ENCODE data around the gene RNASEL. TPM values are rescaled to one million over a fixed set of nuclear protein-coding genes. Genes with fewer than 3 reads are reported as not detected.

The RNASEL gene
- total and polyA plus RNA-seq, 2 experiments from 2014 or later, result 0.37 to 0.94 TPM

GRCh38 chr1:182604175-182605164, 15.4 kb upstream of the RNASEL start, which contains the start of gene RGS16:
Gene RGS16, minus strand, starts transcription at chr1:182604389. Its CDS starts 130 bp downstream, at chr1:182604259.
- H3K27ac ChIP-seq (ENCODE audit: low read depth), result no peak within 1 kb of the TSS
- Mint-ChIP-seq H3K36me3 (ENCODE audit: low read depth) (peaks cover 4% of the 10 kb centered on the region; the same call in 1 of the 3 replicates), H3K4me1 (peaks cover 6% of the 10 kb centered on the region), H3K27ac (no peak within 1 kb of the TSS), H3K27me3 (ENCODE audit: insufficient read depth, low read depth, poor library complexity) (peaks cover 19% of the 10 kb centered on the region), H3K4me3 (no peak within 1 kb of the TSS), H3K9me3 (no peaks in the 10 kb centered on the region)
- peak; percentile 88 for ATAC-seq
- H4K20me1 ChIP-seq (replicated peaks; ENCODE audit: insufficient read depth), result peaks cover 4% of the 10 kb centered on the region; the same call in 1 of the 2 replicates
- peaks cover 19% of the 10 kb centered on the region for H3K79me2 ChIP-seq (replicated peaks; ENCODE audit: insufficient read depth)
- H3K27me3 ChIP-seq (ENCODE audit: insufficient read depth), result peaks cover 33% of the 10 kb centered on the region
- H3K9me2 ChIP-seq (ENCODE audit: insufficient read depth), result no peaks in the 10 kb centered on the region
- peak within 1 kb of the TSS; percentile 86 for H2AFZ ChIP-seq
- peak; percentile 97 for DNase-seq (ENCODE audit: low spot score)
- peak within 1 kb of the TSS; percentile 96 for H3K4me2 ChIP-seq
- peak within 1 kb of the TSS; percentile 78 for H3K4me3 ChIP-seq
- H3K4me1 ChIP-seq (ENCODE audit: insufficient read depth), result peaks cover 27% of the 10 kb centered on the region
- H3F3A ChIP-seq (replicated peaks; ENCODE audit: low read depth), result no peaks in the 10 kb centered on the region
- TF ChIP-seq ETS1 (IDR thresholded peaks at IDR 0.05), result no peak
- no peak for TF ChIP-seq CTCF (conservative IDR thresholded peaks at IDR 0.05; ENCODE audit: low read depth in 2 of 2)
- no peak for TF ChIP-seq ZNF331 (CRISPR knock-in tag; IDR thresholded peaks at IDR 0.05; ENCODE audit: low read depth)
- no peak for TF ChIP-seq EZH2phosphoT487 (IDR thresholded peaks at IDR 0.05; ENCODE audit: unreplicated experiment)
- no peak for TF ChIP-seq ZNF114 (CRISPR knock-in tag; IDR thresholded peaks at IDR 0.05)
- TF ChIP-seq NANOG (IDR thresholded peaks at IDR 0.05; ENCODE audit: borderline replicate concordance), result 0 out of 2 replicates have a peak, but pooled peaks have one; percentile 8
- TF ChIP-seq POLR2AphosphoS5 (IDR thresholded peaks at IDR 0.05; ENCODE audit: low read depth), result peak; percentile 99
- no peak for TF ChIP-seq EZH2 (IDR thresholded peaks at IDR 0.05; ENCODE audit: low read depth, unreplicated experiment)
- TF ChIP-seq CREB1 (CRISPR knock-in tag; IDR thresholded peaks at IDR 0.05; ENCODE audit: low read depth), result peak; percentile 1; the same call in 1 of the 2 replicates
- no peak for TF ChIP-seq REST (IDR thresholded peaks at IDR 0.05; ENCODE audit: unreplicated experiment)
- no peak for TF ChIP-seq JUNB (IDR thresholded peaks at IDR 0.05; ENCODE audit: unreplicated experiment)
- TF ChIP-seq STAT1 (IDR thresholded peaks at IDR 0.05; ENCODE audit: unreplicated experiment), result no peak
- H3K36me3 ChIP-seq (ENCODE audit: insufficient read depth), result peaks cover 15% of the 10 kb centered on the region

Data from GM23338 (cell line).